Transverse colon (tissue), 4 donors: Measurements from ENCODE around the gene TPD52L1. TPM values are rescaled to one million over a fixed set of nuclear protein-coding genes. Genes with fewer than 3 reads are reported as not detected.

ENCODE experiments used
- DNase-seq: peaks from one replicate; pipeline ENCODE4 v3.0.0-alpha.2; 2019
- H3K27ac ChIP-seq, 4 donors: fragments of 200-600 bp; sonication (generic); 2 replicates each; pipeline ENCODE4 v1.5.1; 2016 to 2018; ENCODE audit warnings: inconsistent platforms in 4 of 4
- H3K27me3 ChIP-seq: fragments of 200-600 bp; sonication (generic); 2 replicates; pipeline ENCODE4 v1.5.1; 2017; ENCODE audit warnings: inconsistent platforms
- H3K36me3 ChIP-seq, 4 donors: fragments of 200-600 bp; sonication (generic); 2 replicates each; pipeline ENCODE4 v1.5.1; 2017 to 2019; ENCODE audit warnings: inconsistent platforms in 4 of 4
- H3K4me1 ChIP-seq, 4 donors: fragments of 200-600 bp; sonication (generic); 2 replicates each; pipeline ENCODE4 v1.5.1; 2017 to 2020; ENCODE audit warnings: inconsistent platforms in 4 of 4
- H3K4me3 ChIP-seq, 4 donors: fragments of 200-600 bp; sonication (generic); 1 replicate in 1 of 4; 2 replicates in 3 of 4; pipeline versions ENCODE4 v1.5.1 to v1.6.1; 2017 to 2019; ENCODE audit warnings: inconsistent platforms in 4 of 4
- H3K9me3 ChIP-seq, 2 donors: fragments of 200-600 bp; sonication (generic); 2 replicates each; pipeline ENCODE4 v1.5.1; 2017 to 2019; ENCODE audit warnings: inconsistent platforms in 2 of 2
- CTCF ChIP-seq, 5 experiments: fragments of 200-600 bp in 3 of 5; fragments of 450-650 bp in 2 of 5; sonication (generic) in 3 of 5; IDR thresholded peaks; 1 replicate in 2 of 5; 2 replicates in 3 of 5; pipeline ENCODE4 v1.5.1; 2016 to 2017; ENCODE audit warnings: antibody characterized with exemption in 5 of 5, inconsistent platforms in 3 of 5, mild to moderate bottlenecking in 2 of 5, moderate library complexity in 1 of 5
- EP300 ChIP-seq: sonication (generic); formaldehyde crosslinking; IDR thresholded peaks from one replicate; pipeline ENCODE4 v1.6.1; 2017; ENCODE audit warnings: antibody characterized with exemption, low read depth
- POLR2A ChIP-seq: fragments of 450-650 bp; IDR thresholded peaks from one replicate; pipeline ENCODE4 v1.6.1; 2016; ENCODE audit warnings: antibody characterized with exemption, mild to moderate bottlenecking, moderate library complexity
- POLR2AphosphoS5 ChIP-seq, 3 donors: sonication (generic); formaldehyde crosslinking; IDR thresholded peaks; one replicate each; pipeline ENCODE4 v1.6.1; 2016; ENCODE audit warnings: antibody characterized with exemption in 3 of 3
- WGBS, 2 donors: methylation state at CpG; one replicate each; pipeline ENCODE4 v1.1.5; 2018; ENCODE audit warnings: low coverage in 1 of 2; 5-methylcytosine and 5-hydroxymethylcytosine counted together
- in situ Hi-C, 4 donors: fragments of 200-750 bp; cut with MboI; loops; one replicate each; pipeline versions ENCODE4 v1.15.0 to v1.15.1; 2017; ENCODE audit warnings: low sequenced_read_pairs in 3 of 4, low pct_ligation_motif_present in 1 of 4, low pct_unique_long_range_greater_than_20kb in 1 of 4
- intact Hi-C: fragments of 100-400 bp; cut with DNase I; formaldehyde crosslinking; loops from one replicate; pipeline ENCODE4 v1.15.1; 2023; ENCODE audit warnings: low total_unique reads
- total RNA-seq, 4 donors: library from RNA; depleted of rRNA; stranded (reverse); fragments of >200 nt; gene quantifications; one replicate each; pipeline ENCODE4 v1.1.0, GENCODE V29; 2016

TPD52L1 gene
- total RNA-seq, 4 donors from 2014 or later: 2.6 to 96.5 (median 25.2) TPM

GRCh38 chr6:125312950-125313349, 159.4 kb downstream of the TPD52L1 start:
- DNase-seq: no peak
- Histone ChIP-seq H3K36me3 (no peaks in the 10 kb centered on the region), H3K9me3 (no peaks in the 10 kb centered on the region), H3K4me3 (no peak overlapping the region), H3K27ac (no peak overlapping the region), H3K27me3 (peaks cover 10% of the 10 kb centered on the region), H3K4me1 (no peaks in the 10 kb centered on the region)
- TF ChIP-seq EP300 (no peak), POLR2A (no peak), CTCF (IDR thresholded peaks at IDR 0.05) (no peak), POLR2AphosphoS5 (IDR thresholded peaks at IDR 0.05) (no peak)
- 38 to 73% methylated on average over 1 to 4 of the region's 4 CpGs for WGBS, 2 donors
- in situ Hi-C loops (loop anchor here (5.0 to 25.0 kb wide), 4 partner anchors 449 to 662 kb away; partner anchors contain the start of gene HINT3 (in 3 of the 4)), intact Hi-C loops (loop anchor here (5.0 kb wide), 1 partner anchor 454 kb away; no protein-coding TSS in a partner anchor)

Other genes starting within 250 kb of the TPD52L1 start
- 10 to 100 TPM in 3 of 4 donors, 1 to 10 TPM in 1; 6.0 to 24.3 (median 16.0) TPM for gene RNF217, start 191.3 kb upstream of the TPD52L1 start, total RNA-seq
- 10 to 100 TPM in 3 of 4 donors, 1 to 10 TPM in 1; 7.2 to 42.4 (median 25.7) TPM for gene HDDC2, start 148.2 kb downstream of the TPD52L1 start, total RNA-seq